Stimulated activated CD4-positive, alpha-beta T cell treated with anti-CD3 and anti-CD28 coated beads, Interleukin-4, amount 100 ng/mL, for 48 hours (primary cell): ENCODE measurements around the gene LAMTOR3.

Experiments
- DNase-seq, 2 donors: peaks; one replicate each; pipeline ENCODE4 v3.0.0-alpha.2; 2020; ENCODE audit warnings: low read depth in 2 of 2

LAMTOR3 gene

GRCh38 chr4:99861120-99861905 is 32.9 kb downstream of the LAMTOR3 start:
- no peak for DNase-seq

GRCh38 chr4:99860521-99860920 is 33.7 kb downstream of the LAMTOR3 start:
- no peak for DNase-seq

GRCh38 chr4:99859618-99860017 is 34.6 kb downstream of the LAMTOR3 start:
- no peak for DNase-seq

GRCh38 chr4:99857307-99857706 is 36.9 kb downstream of the LAMTOR3 start:
- no peak for DNase-seq

- DNase-seq, result no peak
These were observed 38.1 kb downstream of the LAMTOR3 start for GRCh38 chr4:99856166-99856565.

GRCh38 chr4:99855678-99856077 is 38.5 kb downstream of the LAMTOR3 start:
- no peak for DNase-seq

- DNase-seq, result no peak
These were observed 40.2 kb downstream of the LAMTOR3 start for GRCh38 chr4:99853999-99854398.

GRCh38 chr4:99853190-99853589 is 41.0 kb downstream of the LAMTOR3 start:
- DNase-seq, result no peak

GRCh38 chr4:99852199-99852749 is 42.0 kb downstream of the LAMTOR3 start:
- no peak for DNase-seq

- no peak for DNase-seq
These were observed 45.6 kb downstream of the LAMTOR3 start for GRCh38 chr4:99848591-99849001.

GRCh38 chr4:99847362-99847976 is 46.8 kb downstream of the LAMTOR3 start:
- no peak for DNase-seq

- DNase-seq, result no peak
These were observed 47.3 kb downstream of the LAMTOR3 start for GRCh38 chr4:99846891-99847290.

- DNase-seq, result no peak
These were observed 48.3 kb downstream of the LAMTOR3 start for GRCh38 chr4:99845708-99846469.

GRCh38 chr4:99845179-99845578 is 49.0 kb downstream of the LAMTOR3 start:
- DNase-seq, result no peak

- DNase-seq, result no peak
These were observed 50.2 kb downstream of the LAMTOR3 start for GRCh38 chr4:99844048-99844447.

- no peak for DNase-seq
These were observed 50.8 kb downstream of the LAMTOR3 start for GRCh38 chr4:99843413-99843812.

GRCh38 chr4:99841129-99841528 is 53.1 kb downstream of the LAMTOR3 start:
- DNase-seq, result no peak

- DNase-seq, result no peak
These were observed 55.3 kb downstream of the LAMTOR3 start for GRCh38 chr4:99838927-99839326.

- DNase-seq, result no peak
These were observed 58.3 kb downstream of the LAMTOR3 start for GRCh38 chr4:99835942-99836341.

GRCh38 chr4:99834569-99834968 is 59.7 kb downstream of the LAMTOR3 start:
- DNase-seq, result no peak

GRCh38 chr4:99833756-99834155 is 60.5 kb downstream of the LAMTOR3 start:
- DNase-seq, result no peak

GRCh38 chr4:99832758-99833157 is 61.5 kb downstream of the LAMTOR3 start:
- DNase-seq, result no peak
